Measurements from ENCODE around the gene ZNF57. TPM values are rescaled to one million over a fixed set of nuclear protein-coding genes. Genes with fewer than 3 reads are reported as not detected.

The ZNF57 gene
- total and polyA plus RNA-seq, 9 of the 15 experiments (the other 6 are each of a cell fraction or from before 2014, with no cell fraction given): 3.9 to 13.5 (median 7.8) TPM

GRCh38 chr19:2945575-2946184 lies 45.0 kb downstream of the ZNF57 start (continued):
- TF ChIP-seq ETS1 (conservative IDR thresholded peaks at IDR 0.05; ENCODE audit: control insufficient read depth, low read depth, low read length) (no peak), C11orf30 (IDR thresholded peaks at IDR 0.05; ENCODE audit: low read depth) (no peak), PTTG1 (tag; IDR thresholded peaks at IDR 0.05; ENCODE audit: low read depth) (peak; percentile 55; the same call in 1 of the 2 replicates), E2F3 (CRISPR knock-in tag; IDR thresholded peaks at IDR 0.05) (no peak), HES1 (IDR thresholded peaks at IDR 0.05; ENCODE audit: low read depth) (no peak), NFRKB (IDR thresholded peaks at IDR 0.05; ENCODE audit: low read depth) (peak; percentile 76; the same call in 1 of the 2 replicates), THRAP3 (IDR thresholded peaks at IDR 0.05; ENCODE audit: borderline replicate concordance) (no peak), KDM1A (IDR thresholded peaks at IDR 0.05) (0 out of 4 replicates have a peak, but pooled peaks have one; percentile 7 to 23), NEUROD1 (IDR thresholded peaks at IDR 0.05; ENCODE audit: borderline replicate concordance, low read depth, low read length, partially characterized antibody) (no peak), SIN3A (IDR thresholded peaks at IDR 0.05; ENCODE audit: borderline replicate concordance in 2 of 2, control insufficient read depth in 1 of 2, low read depth in 2 of 2, low read length in 2 of 2) (no peak), ETS2 (tag; IDR thresholded peaks at IDR 0.05; ENCODE audit: borderline replicate concordance, poor library complexity, severe bottlenecking) (no peak), TGIF2 (CRISPR knock-in tag; IDR thresholded peaks at IDR 0.05) (no peak), ETV1 (tag; conservative IDR thresholded peaks at IDR 0.05; ENCODE audit: low read depth) (no peak), ZBTB40 (IDR thresholded peaks at IDR 0.05) (no peak), ZBTB40 (CRISPR knock-in tag; IDR thresholded peaks at IDR 0.05) (no peak; the same call in 1 of the 2 replicates), ZNF695 (CRISPR knock-in tag; IDR thresholded peaks at IDR 0.05) (no peak), ZNF24 (IDR thresholded peaks at IDR 0.05) (no peak), KLF1 (tag; IDR thresholded peaks at IDR 0.05) (no peak)

All from K562 (cell line).